Astrocyte (in vitro differentiated cells and primary cell): ENCODE results near the gene CNTNAP1.

Experiments used
- CTCF ChIP-seq: IDR thresholded peaks from 2 replicates; pipeline ENCODE4 v1.5.1; 2011; ENCODE audit warnings: low read depth, mild to moderate bottlenecking, inconsistent platforms, low read length, moderate library complexity; ENCODE audit not compliant: insufficient read depth
- EZH2 ChIP-seq: IDR thresholded peaks from 2 replicates; pipeline ENCODE4 v1.6.1; 2012; ENCODE audit warnings: mild to moderate bottlenecking, low read length, inconsistent platforms; ENCODE audit not compliant: insufficient read depth

GRCh38 chr17:42660692-42661345 lies 21.5 kb upstream of the CNTNAP1 start:
- TF ChIP-seq CTCF (no peak), EZH2 (no peak)
